Peyer's patch (tissue), 4 donors: ENCODE measurements around the gene ATP2B2.

Source experiments
- POLR2A ChIP-seq, 2 donors: fragments of 450-650 bp; IDR thresholded peaks; one replicate each; pipeline ENCODE4 v1.5.1; 2017; ENCODE audit warnings: antibody characterized with exemption in 2 of 2, mild to moderate bottlenecking in 2 of 2, moderate library complexity in 2 of 2
- TF ChIP-seq, protein P1 (sequence below), 6 experiments: fragments of 450-650 bp in 4 of 6; fragments of 200-600 bp in 2 of 6; sonication (generic) in 1 of 6; IDR thresholded peaks; one replicate each; pipeline ENCODE4 v1.5.1; 2017 to 2019; ENCODE audit warnings: antibody characterized with exemption in 6 of 6, mild to moderate bottlenecking in 3 of 6, moderate library complexity in 1 of 6

DNA sequence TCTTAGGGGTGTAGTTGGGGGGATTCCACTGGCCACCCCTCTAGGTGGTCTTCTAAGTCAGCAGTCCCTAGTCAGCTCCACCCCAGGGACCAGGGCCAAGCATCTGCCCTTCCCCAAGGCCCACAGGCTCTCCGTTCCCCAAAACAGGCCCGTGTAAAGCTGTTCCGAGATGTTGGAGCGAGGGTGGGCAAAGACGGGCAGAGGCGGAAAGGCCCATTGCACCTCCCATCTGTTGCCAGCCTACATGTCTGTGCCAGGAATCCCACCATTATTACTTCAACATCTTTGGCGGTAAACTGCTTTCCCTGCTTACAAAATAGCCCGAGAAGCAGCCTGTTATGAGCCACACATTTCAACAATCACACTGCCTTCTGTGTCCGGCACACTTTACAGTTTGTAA is 1.9 kb upstream of the ATP2B2 start:
- TF ChIP-seq, protein P1, sequence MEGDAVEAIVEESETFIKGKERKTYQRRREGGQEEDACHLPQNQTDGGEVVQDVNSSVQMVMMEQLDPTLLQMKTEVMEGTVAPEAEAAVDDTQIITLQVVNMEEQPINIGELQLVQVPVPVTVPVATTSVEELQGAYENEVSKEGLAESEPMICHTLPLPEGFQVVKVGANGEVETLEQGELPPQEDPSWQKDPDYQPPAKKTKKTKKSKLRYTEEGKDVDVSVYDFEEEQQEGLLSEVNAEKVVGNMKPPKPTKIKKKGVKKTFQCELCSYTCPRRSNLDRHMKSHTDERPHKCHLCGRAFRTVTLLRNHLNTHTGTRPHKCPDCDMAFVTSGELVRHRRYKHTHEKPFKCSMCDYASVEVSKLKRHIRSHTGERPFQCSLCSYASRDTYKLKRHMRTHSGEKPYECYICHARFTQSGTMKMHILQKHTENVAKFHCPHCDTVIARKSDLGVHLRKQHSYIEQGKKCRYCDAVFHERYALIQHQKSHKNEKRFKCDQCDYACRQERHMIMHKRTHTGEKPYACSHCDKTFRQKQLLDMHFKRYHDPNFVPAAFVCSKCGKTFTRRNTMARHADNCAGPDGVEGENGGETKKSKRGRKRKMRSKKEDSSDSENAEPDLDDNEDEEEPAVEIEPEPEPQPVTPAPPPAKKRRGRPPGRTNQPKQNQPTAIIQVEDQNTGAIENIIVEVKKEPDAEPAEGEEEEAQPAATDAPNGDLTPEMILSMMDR (IDR thresholded peaks at IDR 0.05) = no peak
- TF ChIP-seq POLR2A (IDR thresholded peaks at IDR 0.05) = no peak
